Measurements from ENCODE around the gene PALM2AKAP2.

PALM2AKAP2 gene

DNA sequence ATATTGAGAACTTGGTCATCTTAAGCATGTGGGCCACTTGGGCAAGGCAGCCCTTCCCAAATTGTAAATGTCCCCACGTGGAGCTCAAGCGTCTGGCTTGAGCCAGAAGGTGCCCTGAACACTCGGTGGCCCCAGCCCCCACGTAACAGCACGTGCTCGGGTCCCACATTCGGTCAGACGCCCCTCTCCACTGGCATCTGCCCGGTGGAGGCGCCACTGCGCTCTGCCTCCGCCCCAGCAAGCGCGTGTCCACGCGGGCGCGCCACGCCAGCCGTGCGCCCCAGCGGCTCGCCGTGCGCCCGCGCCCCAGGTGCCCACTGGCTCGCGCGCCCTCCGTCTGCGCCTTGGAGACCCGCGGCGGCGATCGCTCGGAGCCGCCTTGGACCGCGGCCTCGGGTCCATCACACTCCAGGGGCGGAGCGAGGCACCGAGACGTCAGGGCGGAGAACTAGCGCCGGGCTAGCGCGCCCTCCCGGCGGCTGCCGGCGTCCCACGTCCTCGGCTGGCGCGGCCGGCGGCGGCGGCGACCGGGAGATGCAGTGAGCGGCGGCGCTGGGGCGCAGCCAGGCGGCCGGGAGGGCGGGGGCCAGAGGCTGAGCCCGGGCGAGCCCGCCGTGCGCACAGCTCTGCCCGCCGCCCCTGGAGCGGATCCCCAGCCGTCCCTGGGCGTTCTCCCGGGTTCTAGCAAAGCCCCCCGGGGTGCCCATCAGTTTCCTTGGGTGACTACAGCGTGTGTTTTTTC lies at the start of gene PALM2AKAP2:
TSS of gene PALM2AKAP2 (plus strand) at position 488 of the 742 bp plus-strand sequence. CDS start 291 bp downstream, outside the sequence.
- Histone ChIP-seq H3K36me3 (ENCODE audit: insufficient read depth, low read length) (no peaks in the 10 kb centered on the region), H3K4me2 (ENCODE audit: low read length) (no peak within 1 kb of the TSS), H3K9me2 (ENCODE audit: low read depth, low read length) (no peaks in the 10 kb centered on the region), H3K27me3 (ENCODE audit: insufficient read depth, low read length) (0 out of 2 replicates have a peak, but pooled peaks cover 2% of the 10 kb centered on the region), H3K27ac (ENCODE audit: low read depth, low read length, poor library complexity, severe bottlenecking) (no peak within 1 kb of the TSS), H3K79me2 (ENCODE audit: insufficient read depth, low read length) (no peaks in the 10 kb centered on the region), H3F3A (ENCODE audit: insufficient read depth, low read length) (no peaks in the 10 kb centered on the region), H3K9me3 (ENCODE audit: low read length) (no peaks in the 10 kb centered on the region), H2AFZ (ENCODE audit: low read length) (no peak within 1 kb of the TSS), H3K9ac (ENCODE audit: low read length) (no peak within 1 kb of the TSS), H3K4me1 (ENCODE audit: insufficient read depth, low read length, severe bottlenecking) (no peaks in the 10 kb centered on the region), H4K20me1 (ENCODE audit: insufficient read depth, low read length) (no peaks in the 10 kb centered on the region), H3K4me3 (ENCODE audit: low read depth, low read length, poor library complexity, severe bottlenecking) (no peak within 1 kb of the TSS)
- no peak for TF ChIP-seq CTCF (IDR thresholded peaks at IDR 0.05; ENCODE audit: low read length)
- TF ChIP-seq EZH2 (IDR thresholded peaks at IDR 0.05; ENCODE audit: borderline replicate concordance, low read length) = no peak

- no peaks in the 10 kb centered on the region for H3K9me3 ChIP-seq (ENCODE audit: low read length)
- no peaks in the 10 kb centered on the region for H3K27me3 ChIP-seq (ENCODE audit: insufficient read depth, low read length)
- no peak for TF ChIP-seq CTCF (IDR thresholded peaks at IDR 0.05; ENCODE audit: low read length)
- no peak for TF ChIP-seq EZH2 (IDR thresholded peaks at IDR 0.05; ENCODE audit: borderline replicate concordance, low read length)
- H4K20me1 ChIP-seq (ENCODE audit: insufficient read depth, low read length) = no peaks in the 10 kb centered on the region
- no peaks in the 10 kb centered on the region for H3K4me1 ChIP-seq (ENCODE audit: insufficient read depth, low read length, severe bottlenecking)
- no peak overlapping the region for H2AFZ ChIP-seq (ENCODE audit: low read length)
- H3K4me2 ChIP-seq (ENCODE audit: low read length) = no peak overlapping the region
- H3K9me2 ChIP-seq (ENCODE audit: low read depth, low read length) = no peaks in the 10 kb centered on the region
- H3K4me3 ChIP-seq (ENCODE audit: low read depth, low read length, poor library complexity, severe bottlenecking) = no peak overlapping the region
- H3F3A ChIP-seq (ENCODE audit: insufficient read depth, low read length) = no peaks in the 10 kb centered on the region
- no peak overlapping the region for H3K9ac ChIP-seq (ENCODE audit: low read length)
- no peak overlapping the region for H3K27ac ChIP-seq (ENCODE audit: low read depth, low read length, poor library complexity, severe bottlenecking)
- no peaks in the 10 kb centered on the region for H3K36me3 ChIP-seq (ENCODE audit: insufficient read depth, low read length)
- H3K79me2 ChIP-seq (ENCODE audit: insufficient read depth, low read length) = no peaks in the 10 kb centered on the region
Observed at GRCh38 chr9:109730228-109730627, 49.8 kb upstream of the PALM2AKAP2 start.

- Histone ChIP-seq H3K4me2 (ENCODE audit: low read length) (no peak overlapping the region), H3K9ac (ENCODE audit: low read length) (no peak overlapping the region), H3K79me2 (ENCODE audit: insufficient read depth, low read length) (no peaks in the 10 kb centered on the region), H3K9me3 (ENCODE audit: low read length) (no peaks in the 10 kb centered on the region), H3F3A (ENCODE audit: insufficient read depth, low read length) (no peaks in the 10 kb centered on the region), H3K27ac (ENCODE audit: low read depth, low read length, poor library complexity, severe bottlenecking) (no peak overlapping the region), H3K9me2 (ENCODE audit: low read depth, low read length) (no peaks in the 10 kb centered on the region), H4K20me1 (ENCODE audit: insufficient read depth, low read length) (no peaks in the 10 kb centered on the region), H2AFZ (ENCODE audit: low read length) (no peak overlapping the region), H3K4me3 (ENCODE audit: low read depth, low read length, poor library complexity, severe bottlenecking) (no peak overlapping the region), H3K27me3 (ENCODE audit: insufficient read depth, low read length) (no peaks in the 10 kb centered on the region), H3K4me1 (ENCODE audit: insufficient read depth, low read length, severe bottlenecking) (no peaks in the 10 kb centered on the region), H3K36me3 (ENCODE audit: insufficient read depth, low read length) (no peaks in the 10 kb centered on the region)
- TF ChIP-seq CTCF (IDR thresholded peaks at IDR 0.05; ENCODE audit: low read length) = no peak
- TF ChIP-seq EZH2 (IDR thresholded peaks at IDR 0.05; ENCODE audit: borderline replicate concordance, low read length) = no peak
Observed at GRCh38 chr9:109733690-109734089, 46.3 kb upstream of the PALM2AKAP2 start.

All from OCI-LY1 (cell line).